H9 (cell line): Measurements from ENCODE around the gene AMOTL1. TPM values are rescaled to one million over a fixed set of nuclear protein-coding genes. Genes with fewer than 3 reads are reported as not detected.

Experiments used
- DNase-seq: peaks from one replicate; pipeline ENCODE4 v3.0.0-alpha.2; 2017
- H2AFZ ChIP-seq: one replicate; pipeline ENCODE4 v1.6.1; 2013; ENCODE audit warnings: mild to moderate bottlenecking, low read length, control low read depth, moderate library complexity
- H2AK5ac ChIP-seq: 2 replicates; pipeline ENCODE4 v1.6.1; 2013; ENCODE audit warnings: low read length, control low read depth, mixed read lengths; ENCODE audit not compliant: insufficient read length
- H2BK120ac ChIP-seq: one replicate; pipeline ENCODE4 v1.6.1; 2013; ENCODE audit warnings: low read depth, mild to moderate bottlenecking, low read length, control low read depth, inconsistent platforms; ENCODE audit not compliant: poor library complexity, severe bottlenecking
- H2BK12ac ChIP-seq: 2 replicates; pipeline ENCODE4 v1.6.1; 2013; ENCODE audit warnings: low read length, control low read depth, mixed read lengths, low read depth; ENCODE audit not compliant: insufficient read length
- H2BK15ac ChIP-seq: 2 replicates; pipeline ENCODE4 v1.6.1; 2013; ENCODE audit warnings: low read depth, low read length, control low read depth
- H2BK20ac ChIP-seq: one replicate; pipeline ENCODE4 v1.6.1; 2013; ENCODE audit warnings: low read depth, mild to moderate bottlenecking, low read length, control low read depth, inconsistent platforms; ENCODE audit not compliant: poor library complexity, severe bottlenecking
- H2BK5ac ChIP-seq: 2 replicates; pipeline ENCODE4 v1.6.1; 2013; ENCODE audit warnings: low read length, control low read depth, mixed read lengths; ENCODE audit not compliant: insufficient read length
- H3K14ac ChIP-seq: 2 replicates; pipeline ENCODE4 v1.6.1; 2013; ENCODE audit warnings: low read length, control low read depth; ENCODE audit not compliant: insufficient read depth
- H3K18ac ChIP-seq: 2 replicates; pipeline ENCODE4 v1.6.1; 2013; ENCODE audit warnings: low read depth, mild to moderate bottlenecking, mixed read lengths, low read length, control low read depth; ENCODE audit not compliant: insufficient read length
- H3K23ac ChIP-seq: 2 replicates; pipeline ENCODE4 v1.6.1; 2013; ENCODE audit warnings: low read length, control low read depth, mixed read lengths, low read depth; ENCODE audit not compliant: insufficient read length
- H3K23me2 ChIP-seq: 2 replicates; pipeline ENCODE4 v1.6.1; 2013; ENCODE audit warnings: low read depth, mild to moderate bottlenecking, mixed read lengths, low read length, control low read depth; ENCODE audit not compliant: insufficient read length, poor library complexity, severe bottlenecking
- H3K27ac ChIP-seq: 2 replicates; pipeline ENCODE4 v1.5.1; 2013; ENCODE audit warnings: low read length, control low read depth, mixed read lengths, low read depth; ENCODE audit not compliant: insufficient read length
- H3K27me3 ChIP-seq: 2 replicates; pipeline ENCODE4 v1.6.1; 2013; ENCODE audit warnings: low read length, control low read depth, inconsistent platforms; ENCODE audit not compliant: insufficient read depth
- H3K4ac ChIP-seq: 2 replicates; pipeline ENCODE4 v1.6.1; 2013; ENCODE audit warnings: low read depth, mild to moderate bottlenecking, control low read depth, inconsistent platforms, low read length, moderate library complexity
- H3K4me1 ChIP-seq: 2 replicates; pipeline ENCODE4 v1.6.1; 2013; ENCODE audit warnings: low read length, control low read depth, inconsistent platforms; ENCODE audit not compliant: insufficient read depth
- H3K4me2 ChIP-seq: 2 replicates; pipeline ENCODE4 v1.6.1; 2013; ENCODE audit warnings: low read length, control low read depth, mixed read lengths; ENCODE audit not compliant: insufficient read length, insufficient read depth
- H3K56ac ChIP-seq: 2 replicates; pipeline ENCODE4 v1.6.1; 2013; ENCODE audit warnings: low read depth, mild to moderate bottlenecking, mixed read lengths, low read length, control low read depth; ENCODE audit not compliant: insufficient read length
- H3K79me1 ChIP-seq: 2 replicates; pipeline ENCODE4 v1.6.1; 2013; ENCODE audit warnings: low read depth, mild to moderate bottlenecking, moderate library complexity, low read length, control low read depth, inconsistent platforms; ENCODE audit not compliant: insufficient read depth, poor library complexity, severe bottlenecking
- H3K79me2 ChIP-seq: 2 replicates; pipeline ENCODE4 v1.6.1; 2013; ENCODE audit warnings: low read length, control low read depth, inconsistent platforms; ENCODE audit not compliant: insufficient read depth
- H3K9ac ChIP-seq: 2 replicates; pipeline ENCODE4 v1.6.1; 2013; ENCODE audit warnings: low read length, control low read depth, mixed read lengths; ENCODE audit not compliant: insufficient read length; ENCODE audit errors: extremely low read depth
- H3K9me3 ChIP-seq: one replicate; pipeline ENCODE4 v1.6.1; 2013; ENCODE audit warnings: low read depth, low read length, inconsistent platforms; ENCODE audit not compliant: control insufficient read depth
- H3T11ph ChIP-seq: one replicate; pipeline ENCODE4 v1.6.1; 2013; ENCODE audit warnings: mild to moderate bottlenecking, low read length, control low read depth, inconsistent platforms
- H4K20me1 ChIP-seq: one replicate; pipeline ENCODE4 v1.6.1; 2013; ENCODE audit not compliant: control insufficient read depth, insufficient read length, insufficient read depth
- H4K5ac ChIP-seq: 2 replicates; pipeline ENCODE4 v1.6.1; 2013; ENCODE audit warnings: low read depth, mild to moderate bottlenecking, mixed read lengths, low read length, control low read depth; ENCODE audit not compliant: insufficient read length
- H4K8ac ChIP-seq: replicated peaks from 2 replicates; pipeline ENCODE4 v1.6.1; 2013; ENCODE audit warnings: low read length, control low read depth, mixed read lengths, low read depth; ENCODE audit not compliant: insufficient read length
- H4K91ac ChIP-seq: 2 replicates; pipeline ENCODE4 v1.6.1; 2013; ENCODE audit warnings: low read depth, mild to moderate bottlenecking, moderate library complexity, mixed read lengths, low read length, control low read depth; ENCODE audit not compliant: insufficient read length
- H3K27ac Mint-ChIP-seq, 3 experiments: 2 replicates in 2 of 3; 3 replicates in 1 of 3; pipeline ENCODE4 v1.8.0; 2020 to 2021; ENCODE audit warnings: mixed read lengths in 3 of 3, mild to moderate bottlenecking in 1 of 3, moderate library complexity in 1 of 3
- H3K27me3 Mint-ChIP-seq: 2 replicates; pipeline ENCODE4 v1.8.0; 2021; ENCODE audit warnings: low read depth, mild to moderate bottlenecking, moderate library complexity, mixed read lengths
- H3K36me3 Mint-ChIP-seq, 3 experiments: 2 replicates in 2 of 3; 3 replicates in 1 of 3; pipeline ENCODE4 v1.8.0; 2020 to 2021; ENCODE audit warnings: low read depth in 3 of 3, mixed read lengths in 3 of 3; ENCODE audit not compliant: insufficient read depth in 1 of 3
- H3K4me1 Mint-ChIP-seq, 2 experiments: 2 replicates each; pipeline ENCODE4 v1.8.0; 2020; ENCODE audit warnings: mixed read lengths in 2 of 2
- H3K4me3 Mint-ChIP-seq, 2 experiments: 2 replicates in 1 of 2; 3 replicates in 1 of 2; pipeline ENCODE4 v1.8.0; 2020 to 2021; ENCODE audit warnings: mild to moderate bottlenecking in 2 of 2, mixed read lengths in 2 of 2, moderate library complexity in 1 of 2
- H3K9me3 Mint-ChIP-seq, 2 experiments: 2 replicates in 1 of 2; 3 replicates in 1 of 2; pipeline ENCODE4 v1.8.0; 2020; ENCODE audit warnings: mild to moderate bottlenecking in 2 of 2, mixed read lengths in 2 of 2, moderate library complexity in 1 of 2
- WGBS: extraction: QIAGEN DNeasy Blood & Tissue Kit; methylation state at CpG from one replicate; pipeline ENCODE4 v1.1.7; 2013; ENCODE audit warnings: missing lambda C conversion rate, low lambda C conversion rate, mixed read lengths; ENCODE audit not compliant: insufficient read length; ENCODE audit errors: extremely low coverage; 5-methylcytosine and 5-hydroxymethylcytosine counted together
- total RNA-seq: library from RNA; stranded (reverse); gene quantifications from 2 replicates; pipeline ENCODE4 v1.2.1, GENCODE V29; 2021
- TF ChIP-seq, protein P1 (sequence below): fragments of 200-600 bp; sonication (generic); conservative IDR thresholded peaks from 3 replicates; pipeline ENCODE4 v1.8.0; 2021; ENCODE audit warnings: antibody characterized with exemption, mild to moderate bottlenecking

Gene AMOTL1
- total RNA-seq, 1 experiment from 2014 or later, result 18.5 TPM

DNA sequence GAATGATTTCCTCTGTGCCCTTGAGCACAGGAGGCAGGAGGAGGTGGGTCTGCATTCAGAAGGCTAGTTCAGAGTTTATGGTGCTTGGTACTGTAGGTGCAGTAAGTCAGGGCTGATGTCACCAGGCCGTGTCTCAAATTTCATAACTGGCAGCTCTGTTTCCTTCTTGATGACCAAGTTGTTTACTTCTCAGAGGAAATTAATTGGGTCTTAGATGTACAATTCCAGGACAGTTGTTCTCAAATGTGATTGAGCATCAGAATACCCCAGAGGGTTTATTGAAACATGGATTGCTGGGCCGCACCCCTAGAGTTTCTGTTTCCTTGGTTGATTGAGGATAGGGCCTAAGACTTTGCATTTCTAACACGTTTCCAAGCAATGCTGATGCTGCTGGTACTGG lies 6.2 kb downstream of the AMOTL1 start:
- H3K27me3 ChIP-seq, result peaks cover 4% of the 10 kb centered on the region; the same call in 1 of the 2 replicates
- DNase-seq, result no peak
- H3K23ac ChIP-seq, result no peak overlapping the region
- no peak overlapping the region for H3K27ac Mint-ChIP-seq
- no peak overlapping the region for H3K4me2 ChIP-seq
- no peak overlapping the region for H4K5ac ChIP-seq
- H3K36me3 Mint-ChIP-seq, result peaks cover 0 to 6% (median 4%) of the 10 kb centered on the region in 3 experiments; a peak in 3 of 7 replicates
- no peak overlapping the region for H3K9ac ChIP-seq
- H4K20me1 ChIP-seq, result no peaks in the 10 kb centered on the region
- H3K14ac ChIP-seq, result no peak overlapping the region
- no peak overlapping the region for H3K4me3 Mint-ChIP-seq
- no peaks in the 10 kb centered on the region for H3K9me3 ChIP-seq
- H2BK12ac ChIP-seq, result no peak overlapping the region
- H3K9me3 Mint-ChIP-seq, result peaks cover 0 to 4% of the 10 kb centered on the region in 2 experiments; a peak in 3 of 5 replicates
- no peak overlapping the region for H2AK5ac ChIP-seq
- no CpG with 5 or more reads among the region's 3 CpGs for WGBS
- H3K4ac ChIP-seq, result no peak overlapping the region
- H2BK120ac ChIP-seq, result no peak overlapping the region
- peaks cover 10% of the 10 kb centered on the region; the same call in 1 of the 2 replicates for H3K79me2 ChIP-seq
- H4K91ac ChIP-seq, result no peak overlapping the region
- peaks cover 15% of the 10 kb centered on the region for H3K27me3 Mint-ChIP-seq
- H2BK15ac ChIP-seq, result no peak overlapping the region
- no peak overlapping the region for H2AFZ ChIP-seq
- no peak overlapping the region for H3K27ac ChIP-seq
- H3K23me2 ChIP-seq, result peaks cover 5% of the 10 kb centered on the region
- peaks cover 30 to 35% of the 10 kb centered on the region in 2 experiments for H3K4me1 Mint-ChIP-seq
- peaks cover 3% of the 10 kb centered on the region for H3K79me1 ChIP-seq
- no peak overlapping the region for H4K8ac ChIP-seq
- H3K4me1 ChIP-seq, result peaks cover 12% of the 10 kb centered on the region; the same call in 1 of the 2 replicates
- H3K56ac ChIP-seq, result no peak overlapping the region
- no peak overlapping the region for H2BK5ac ChIP-seq
- no peak overlapping the region for H2BK20ac ChIP-seq
- TF ChIP-seq, protein P1, sequence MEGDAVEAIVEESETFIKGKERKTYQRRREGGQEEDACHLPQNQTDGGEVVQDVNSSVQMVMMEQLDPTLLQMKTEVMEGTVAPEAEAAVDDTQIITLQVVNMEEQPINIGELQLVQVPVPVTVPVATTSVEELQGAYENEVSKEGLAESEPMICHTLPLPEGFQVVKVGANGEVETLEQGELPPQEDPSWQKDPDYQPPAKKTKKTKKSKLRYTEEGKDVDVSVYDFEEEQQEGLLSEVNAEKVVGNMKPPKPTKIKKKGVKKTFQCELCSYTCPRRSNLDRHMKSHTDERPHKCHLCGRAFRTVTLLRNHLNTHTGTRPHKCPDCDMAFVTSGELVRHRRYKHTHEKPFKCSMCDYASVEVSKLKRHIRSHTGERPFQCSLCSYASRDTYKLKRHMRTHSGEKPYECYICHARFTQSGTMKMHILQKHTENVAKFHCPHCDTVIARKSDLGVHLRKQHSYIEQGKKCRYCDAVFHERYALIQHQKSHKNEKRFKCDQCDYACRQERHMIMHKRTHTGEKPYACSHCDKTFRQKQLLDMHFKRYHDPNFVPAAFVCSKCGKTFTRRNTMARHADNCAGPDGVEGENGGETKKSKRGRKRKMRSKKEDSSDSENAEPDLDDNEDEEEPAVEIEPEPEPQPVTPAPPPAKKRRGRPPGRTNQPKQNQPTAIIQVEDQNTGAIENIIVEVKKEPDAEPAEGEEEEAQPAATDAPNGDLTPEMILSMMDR, result no peak
- no peak overlapping the region for H3K18ac ChIP-seq
- H3T11ph ChIP-seq, result no peak overlapping the region
